Renal cortex interstitium (tissue), 15 donors: Measurements from ENCODE around the gene CALCOCO2. TPM values are rescaled to one million over a fixed set of nuclear protein-coding genes. Genes with fewer than 3 reads are reported as not detected.
"Not testable (repeated sequence)": the region's sequence is repeated elsewhere in the genome, so short reads cannot be mapped to it uniquely, and the experiment has no call there.

Source experiments
- DNase-seq, 11 donors: peaks; one replicate each; pipeline ENCODE4 v3.0.0-alpha.2; 2013; ENCODE audit warnings: low read depth in 9 of 11, low spot score in 4 of 11; ENCODE audit errors: extremely low read depth in 1 of 11
- long read RNA-seq, 16 experiments: transcript quantifications; one replicate each; lab custom pipeline, GENCODE V29; 2026
- polyA plus RNA-seq, 3 donors: library from polyadenylated mRNA; unstranded; fragments of 120-200 nt; gene quantifications; one replicate each; pipeline ENCODE4 v1.2.1, GENCODE V29; 2013; ENCODE audit not compliant: insufficient read length in 3 of 3

CALCOCO2 gene
- 10 to 100 TPM; 71.9 to 83.7 (median 81.1) TPM for polyA plus RNA-seq
- long read RNA-seq, donor 1, transcript CALCOCO2-201 (13 exons, 3,682 nt), result major isoform, 6 of 7 reads
- long read RNA-seq, donor 1, partial matches to known transcripts, result 0 of 7 reads
- long read RNA-seq, donor 1, other reads (novel, unspliced or antisense), result 0 of 7 reads
- long read RNA-seq, donor 2, transcript CALCOCO2-201 (13 exons, 3,682 nt), result major isoform, 13 of 18 reads
- long read RNA-seq, donor 2, partial matches to known transcripts, result 0 of 18 reads
- long read RNA-seq, donor 2, other reads (novel, unspliced or antisense), result 0 of 18 reads
- long read RNA-seq, donor 3, transcript CALCOCO2-201 (13 exons, 3,682 nt), result major isoform, 12 of 17 reads
- long read RNA-seq, donor 3, partial matches to known transcripts, result 0 of 17 reads
- long read RNA-seq, donor 3, other reads (novel, unspliced or antisense), result 0 of 17 reads
- long read RNA-seq, donor 4, partial matches to known transcripts, result 0 of 5 reads
- long read RNA-seq, donor 4, other reads (novel, unspliced or antisense), result 0 of 5 reads
- long read RNA-seq, donor 5, result 0 reads
- long read RNA-seq, donor 6, transcript CALCOCO2-201 (13 exons, 3,682 nt), result major isoform, 7 of 12 reads
- long read RNA-seq, donor 6, partial matches to known transcripts, result 0 of 12 reads
- long read RNA-seq, donor 6, other reads (novel, unspliced or antisense), result 0 of 12 reads
- long read RNA-seq, donor 7, transcript CALCOCO2-201 (13 exons, 3,682 nt), result major isoform, 12 of 14 reads
- long read RNA-seq, donor 7, partial matches to known transcripts, result 0 of 14 reads
- long read RNA-seq, donor 7, other reads (novel, unspliced or antisense), result 0 of 14 reads
- long read RNA-seq, donor 8, result 0 reads
- long read RNA-seq, donor 9, transcript CALCOCO2-201 (13 exons, 3,682 nt), result major isoform, 11 of 13 reads
- long read RNA-seq, donor 9, partial matches to known transcripts, result 0 of 13 reads
- long read RNA-seq, donor 9, other reads (novel, unspliced or antisense), result 0 of 13 reads
- long read RNA-seq, donor 10, transcript CALCOCO2-201 (13 exons, 3,682 nt), result major isoform, 13 of 27 reads
- long read RNA-seq, donor 10, partial matches to known transcripts, result 10 of 27 reads
- long read RNA-seq, donor 10, other reads (novel, unspliced or antisense), result 0 of 27 reads
- long read RNA-seq, donor 11, transcript CALCOCO2-201 (13 exons, 3,682 nt), result major isoform, 6 of 7 reads
- long read RNA-seq, donor 11, partial matches to known transcripts, result 0 of 7 reads
- long read RNA-seq, donor 11, other reads (novel, unspliced or antisense), result 0 of 7 reads
- long read RNA-seq, donor 12, partial matches to known transcripts, result 0 of 4 reads
- long read RNA-seq, donor 12, other reads (novel, unspliced or antisense), result 0 of 4 reads
- long read RNA-seq, donor 13, result 0 reads
- long read RNA-seq, donor 14, partial matches to known transcripts, result 0 of 8 reads
- long read RNA-seq, donor 14, other reads (novel, unspliced or antisense), result 0 of 8 reads
- long read RNA-seq, donor 15, transcript CALCOCO2-201 (13 exons, 3,682 nt), result major isoform, 5 of 7 reads
- long read RNA-seq, donor 15, partial matches to known transcripts, result 0 of 7 reads
- long read RNA-seq, donor 15, other reads (novel, unspliced or antisense), result 0 of 7 reads
- long read RNA-seq, donor 16, transcript CALCOCO2-201 (13 exons, 3,682 nt), result major isoform, 21 of 47 reads
- long read RNA-seq, donor 16, partial matches to known transcripts, result 19 of 47 reads
- long read RNA-seq, donor 16, other reads (novel, unspliced or antisense), result 0 of 47 reads

DNA sequence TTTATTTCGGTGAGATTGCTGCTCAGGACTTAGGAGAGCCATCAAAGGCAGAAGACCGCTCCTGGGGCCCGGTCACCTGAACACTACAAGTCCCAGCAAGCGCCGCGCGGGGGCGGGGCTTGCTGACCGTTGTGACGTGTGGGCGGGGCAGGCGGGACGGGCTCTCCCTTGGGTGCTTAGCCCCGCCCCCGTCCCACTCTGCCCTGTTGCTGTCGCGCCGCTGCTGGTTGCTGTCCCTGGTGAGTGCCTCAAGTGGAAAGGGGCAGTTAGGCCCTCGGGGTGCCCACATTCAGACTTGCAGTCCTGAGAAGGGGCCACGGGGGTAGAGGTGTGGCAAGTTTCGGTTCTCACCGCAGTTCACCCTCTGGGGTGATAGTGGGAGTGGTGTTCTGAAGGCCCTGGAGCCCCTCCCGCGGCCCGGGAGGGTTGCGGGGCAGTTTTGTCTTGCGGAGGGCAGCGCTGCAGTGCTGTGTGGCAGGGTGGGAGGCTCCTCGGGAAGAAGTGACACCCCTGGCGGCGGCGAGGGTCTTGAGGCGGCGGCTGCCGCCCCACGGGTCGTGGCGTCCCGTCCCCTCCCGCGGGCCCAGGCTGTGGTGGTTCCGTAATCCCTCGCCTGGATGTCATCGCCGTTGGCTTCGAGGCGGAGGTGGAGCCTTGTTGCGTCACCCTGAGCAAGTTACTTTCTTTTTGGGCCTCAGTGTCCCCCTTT, at the start of gene CALCOCO2:
Gene CALCOCO2 (plus strand): TSS at position 196 of the 709 bp plus-strand sequence. CDS start 10,673 bp downstream, outside the sequence.
- DNase-seq, result peak; percentile 72 to 93 (median 85)

- peak in 2 of 11 donors; percentile 41 to 42 for DNase-seq
Observed at GRCh38 chr17:48787828-48788227, 43.0 kb upstream of the CALCOCO2 start.

GRCh38 chr17:48790607-48791127, 40.2 kb upstream of the CALCOCO2 start:
- no peak for DNase-seq

- DNase-seq, result peak in 9 of 11 donors; percentile 73 to 87 (median 76)
Observed at GRCh38 chr17:48791128-48792032, 39.5 kb upstream of the CALCOCO2 start.

DNA sequence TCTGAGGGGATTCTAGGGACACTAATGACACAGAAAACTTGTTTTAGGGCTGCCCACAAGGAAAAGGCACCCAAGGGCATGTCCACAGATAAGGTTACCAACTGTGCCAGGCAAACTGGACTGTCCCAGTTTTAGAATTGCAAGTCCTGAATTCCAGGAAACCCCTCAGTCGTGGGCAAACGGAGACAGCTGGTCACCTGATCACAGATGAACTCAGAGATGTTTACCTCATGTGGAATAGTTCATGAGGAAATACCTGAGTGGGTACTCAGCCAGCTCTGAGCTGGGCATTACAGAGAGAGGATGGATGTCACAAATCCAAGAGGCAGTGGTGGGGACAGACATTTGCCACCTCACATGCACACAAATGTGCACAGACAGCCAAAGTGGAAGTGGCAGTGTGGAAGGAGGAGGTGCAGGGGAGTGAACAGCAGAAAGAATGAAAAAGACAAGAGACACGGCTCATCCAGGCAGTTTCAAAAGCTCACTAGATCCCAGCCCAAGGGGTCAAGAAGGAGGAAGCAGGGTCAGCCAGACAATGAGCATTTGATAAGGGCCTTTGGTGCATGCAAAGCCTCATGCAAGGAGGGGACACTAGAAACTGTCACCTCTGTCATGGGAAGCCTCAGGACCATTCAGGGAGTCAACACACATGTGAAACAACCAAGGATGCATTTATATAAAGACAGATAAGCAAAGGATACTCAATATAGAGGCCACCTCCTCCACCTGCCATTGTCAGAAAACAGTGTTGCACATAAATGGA, 38.6 kb upstream of the CALCOCO2 start:
- DNase-seq, result no peak

DNA sequence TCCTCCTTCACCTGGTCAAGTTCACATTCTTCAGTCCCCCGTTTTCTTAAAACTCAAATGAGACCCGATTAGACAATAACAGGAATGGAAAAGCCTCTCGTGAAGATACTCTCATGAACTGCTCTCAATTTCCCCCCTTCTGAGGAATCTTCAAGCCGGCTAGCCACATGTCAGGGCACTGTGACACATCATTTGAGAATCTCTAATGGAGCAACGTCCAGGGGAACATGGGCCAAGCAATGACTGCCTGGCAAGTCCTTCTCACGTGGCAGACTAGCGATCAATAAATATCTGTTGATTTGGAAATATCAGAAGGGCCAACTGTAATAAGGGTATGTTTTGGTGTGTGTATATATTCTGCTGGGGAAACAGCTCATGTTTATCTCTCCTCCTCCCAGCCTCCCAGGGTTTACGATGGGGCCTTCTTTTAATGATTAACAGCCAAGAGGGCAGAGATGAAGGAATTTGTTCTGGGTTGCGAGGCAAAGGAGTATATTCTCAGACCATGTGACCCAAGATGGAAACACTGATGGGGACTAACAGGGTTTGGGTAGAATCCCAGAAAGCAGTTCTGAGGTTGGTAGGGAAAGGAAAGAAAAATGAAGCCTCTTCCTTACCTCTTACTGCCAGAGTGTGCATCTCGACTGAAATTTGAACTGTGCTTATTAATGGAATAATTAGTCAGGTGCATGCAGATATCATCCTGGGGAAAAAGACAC, 35.2 kb upstream of the CALCOCO2 start:
- DNase-seq, result peak in 7 of 11 donors; percentile 50 to 85 (median 64)

- DNase-seq, result not testable (repeated sequence)
Observed at GRCh38 chr17:48796163-48796522, 34.7 kb upstream of the CALCOCO2 start.

DNA sequence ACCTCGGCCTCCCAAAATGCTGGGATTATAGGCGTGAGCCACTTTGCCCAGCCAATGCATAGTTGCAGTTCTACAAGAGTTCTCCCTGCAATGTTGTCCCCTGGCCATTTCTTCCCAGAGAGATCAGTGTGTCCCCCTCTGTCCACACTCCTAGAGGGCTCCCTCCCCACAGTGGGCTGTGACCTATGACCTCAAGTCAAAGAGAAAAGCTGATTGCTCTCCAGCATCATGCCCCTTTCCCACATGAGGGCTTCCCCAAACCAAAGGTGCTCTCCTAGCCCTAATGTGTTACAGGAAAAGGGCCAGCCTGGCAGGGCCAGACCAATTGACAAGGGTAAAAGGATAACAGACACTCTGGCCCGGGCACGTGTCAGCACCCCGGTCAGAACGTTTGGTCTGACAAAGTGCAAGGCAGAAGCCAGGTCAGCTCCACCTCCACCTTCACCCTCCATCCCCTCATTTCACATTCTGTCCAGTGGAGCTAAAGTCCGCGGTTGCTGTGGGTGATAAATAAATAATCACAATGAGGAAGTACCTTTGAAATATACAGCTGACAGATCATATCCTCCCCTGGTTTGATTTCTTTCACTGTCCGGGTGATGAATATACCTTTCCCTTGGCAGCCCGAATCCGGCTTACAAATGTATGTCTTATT, 31.6 kb upstream of the CALCOCO2 start:
- peak in 1 of 11 donors; percentile 37 for DNase-seq

DNA sequence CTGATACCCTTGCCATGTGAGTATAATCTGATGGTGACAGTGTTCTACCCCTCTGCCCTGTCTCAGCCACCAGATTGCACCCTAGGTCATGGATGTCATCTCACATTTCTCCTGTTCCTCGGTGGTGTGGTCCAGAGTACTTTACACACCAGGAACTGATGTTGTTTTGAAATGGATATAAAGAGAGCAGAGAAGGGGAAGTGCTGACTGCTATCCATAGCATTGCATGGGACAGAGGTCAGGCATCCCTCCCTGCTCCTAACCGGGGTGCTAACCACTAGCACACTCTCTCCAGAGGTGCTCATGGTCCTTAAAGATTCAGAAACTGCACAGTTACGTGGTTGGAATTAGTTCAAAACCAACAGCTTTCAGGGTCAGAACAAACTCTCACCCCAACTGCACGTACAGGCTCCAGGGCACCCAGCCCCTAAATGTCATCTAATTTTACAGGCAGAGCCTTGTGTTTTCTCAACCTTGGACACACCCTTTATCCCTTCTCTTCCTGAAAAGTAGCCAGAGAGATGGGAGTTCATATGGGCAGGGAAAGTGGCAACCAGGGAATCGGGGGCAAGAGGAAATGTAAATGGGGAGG, 30.1 kb upstream of the CALCOCO2 start:
- no peak for DNase-seq

- DNase-seq, result peak in 1 of 11 donors; percentile 36
Observed at GRCh38 chr17:48804936-48805411, 25.9 kb upstream of the CALCOCO2 start.

DNA sequence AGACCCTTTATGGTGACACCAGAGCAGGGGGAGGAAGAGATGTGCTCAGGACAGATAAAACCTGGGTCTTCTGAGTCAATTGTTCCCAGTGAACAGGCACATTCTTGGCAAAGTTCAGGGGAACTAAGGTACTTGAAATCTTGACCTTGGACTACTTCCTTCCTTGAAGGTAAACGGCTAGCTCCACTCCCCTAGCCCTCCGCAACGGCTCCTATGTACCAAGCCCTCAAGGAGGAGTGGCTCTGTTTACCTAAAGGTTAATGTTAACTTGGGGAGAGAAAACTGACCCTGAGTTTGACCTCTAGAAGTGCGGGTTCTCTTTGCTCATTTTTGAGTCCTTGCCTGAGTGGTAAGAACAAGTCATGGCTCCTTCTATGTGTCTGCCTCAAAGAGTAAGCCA, 21.7 kb upstream of the CALCOCO2 start:
- DNase-seq, result no peak

GRCh38 chr17:48812001-48812400, 18.8 kb upstream of the CALCOCO2 start:
- DNase-seq, result no peak

GRCh38 chr17:48814504-48814903, 16.3 kb upstream of the CALCOCO2 start:
- DNase-seq, result peak in 3 of 11 donors; percentile 35 to 47 (median 43)

DNA sequence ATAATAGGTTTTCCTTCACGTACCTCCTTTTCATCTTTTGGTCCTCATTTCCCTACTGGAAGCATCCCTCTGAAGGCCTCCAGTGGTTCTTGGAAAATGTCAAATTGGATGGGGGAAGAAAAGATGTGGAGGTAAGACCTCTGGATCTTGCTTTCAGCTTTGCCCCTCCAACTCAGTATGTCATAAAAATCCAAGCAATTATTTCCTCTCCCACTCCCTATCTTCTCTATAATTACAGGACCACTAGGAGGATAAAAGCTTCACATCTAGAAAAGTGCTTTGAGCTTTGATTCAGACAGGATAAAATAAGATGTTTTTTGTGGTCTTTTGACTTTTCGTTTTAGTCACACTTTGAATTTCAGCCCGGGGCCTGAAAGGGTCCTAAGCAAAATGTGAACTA, 15.5 kb upstream of the CALCOCO2 start:
- no peak for DNase-seq
